GM12878 (cell line): ENCODE data around the gene TLNRD1. TPM values are rescaled to one million over a fixed set of nuclear protein-coding genes. Genes with fewer than 3 reads are reported as not detected.

ENCODE experiments used
- ATAC-seq: fragments of 200-7000 bp; cut with Tn5 transposase; 3 replicates; pipeline ENCODE4 v1.9.1; 2020; ENCODE audit warnings: mild to moderate bottlenecking, moderate library complexity
- BruUV-seq: library from RNA; stranded (reverse); fragments of 400-500 nt; replicated peaks from 2 replicates; lab custom pipeline; 2021; lab: Mats Ljungman, UMichigan
- CTCF ChIA-PET: fragments of 300-600 bp; sonication (Branson Sonifier 250); formaldehyde crosslinking; extraction: SDS; loops from one replicate; lab custom pipeline; 2021; ENCODE audit warnings: inconsistent platforms; lab: Yijun Ruan, JAX
- POLR2A ChIA-PET: fragments of 350-600 bp; formaldehyde crosslinking; extraction: SDS; loops from one replicate; lab custom pipeline; 2021; ENCODE audit warnings: inconsistent platforms; lab: Charles Lee
- RAD21 ChIA-PET: fragments of 300-600 bp; sonication (Branson Sonifier 250); formaldehyde crosslinking; loops from one replicate; lab custom pipeline; 2023; ENCODE audit warnings: antibody characterized with exemption; ENCODE audit not compliant: unreplicated experiment; lab: Charles Lee
- SMC1A ChIA-PET: fragments of 300-600 bp; sonication (Branson Sonifier 250); formaldehyde crosslinking; loops from one replicate; lab custom pipeline; 2023; ENCODE audit not compliant: unreplicated experiment, uncharacterized antibody; lab: Charles Lee
- DNase-seq: peaks from one replicate; pipeline ENCODE4 v3.0.0-alpha.2; 2011; ENCODE audit warnings: low read depth, low spot score
- FAIRE-seq: peaks from 3 replicates; lab custom pipeline; 2011; peaks lifted over from hg19 to GRCh38; lab: Jason Lieb, UNC
- H2AFZ ChIP-seq: 2 replicates; pipeline ENCODE4 v1.6.0; 2011; ENCODE audit warnings: low read depth, low read length, control low read depth; ENCODE audit not compliant: control insufficient read depth
- H3K27ac ChIP-seq: 2 replicates; pipeline ENCODE4 v1.5.1; 2011; ENCODE audit warnings: control low read depth; ENCODE audit not compliant: control insufficient read depth, insufficient read depth
- H3K27me3 ChIP-seq, 2 experiments: replicated peaks in 1 of 2; 2 replicates each; pipeline versions ENCODE4 v1.6.0 to v1.6.1; 2011; ENCODE audit warnings: low read length in 1 of 2; ENCODE audit not compliant: control insufficient read depth in 2 of 2, insufficient read depth in 2 of 2
- H3K36me3 ChIP-seq, 2 experiments: 2 replicates each; pipeline ENCODE4 v1.5.1; 2011; ENCODE audit warnings: low read length in 1 of 2; ENCODE audit not compliant: control insufficient read depth in 2 of 2, insufficient read depth in 2 of 2
- H3K4me1 ChIP-seq: 2 replicates; pipeline ENCODE4 v1.6.1; 2011; ENCODE audit warnings: mild to moderate bottlenecking, low read length, moderate library complexity, mixed read lengths; ENCODE audit not compliant: control insufficient read depth, insufficient read depth
- H3K4me2 ChIP-seq: 2 replicates; pipeline ENCODE4 v1.6.0; 2011; ENCODE audit warnings: control low read depth; ENCODE audit not compliant: control insufficient read depth, insufficient read depth
- H3K4me3 ChIP-seq: fragments of 200-600 bp; sonication (generic); 2 replicates; pipeline ENCODE4 v1.5.1; 2016
- H3K79me2 ChIP-seq: 2 replicates; pipeline ENCODE4 v1.6.0; 2011; ENCODE audit warnings: low read length; ENCODE audit not compliant: control insufficient read depth, insufficient read depth
- H3K9ac ChIP-seq: 2 replicates; pipeline ENCODE4 v1.8.0; 2011; ENCODE audit warnings: low read length, control low read depth, mixed read lengths; ENCODE audit not compliant: control insufficient read depth, insufficient read depth
- H3K9me3 ChIP-seq: replicated peaks from 3 replicates; pipeline ENCODE4 v1.5.1; 2011; ENCODE audit warnings: mild to moderate bottlenecking, low read length; ENCODE audit not compliant: control insufficient read depth, insufficient read depth
- H4K20me1 ChIP-seq: 2 replicates; pipeline ENCODE4 v1.6.0; 2011; ENCODE audit not compliant: control insufficient read depth, insufficient read depth
- ATF7 ChIP-seq: fragments of 450-650 bp; IDR thresholded peaks from 2 replicates; pipeline ENCODE4 v1.6.1; 2016; ENCODE audit warnings: low read depth, mild to moderate bottlenecking
- BACH1 ChIP-seq: fragments of 450-650 bp; IDR thresholded peaks from 2 replicates; pipeline ENCODE4 v1.6.1; 2017; ENCODE audit warnings: mild to moderate bottlenecking, borderline replicate concordance
- BMI1 ChIP-seq: fragments of 450-650 bp; IDR thresholded peaks from 2 replicates; pipeline ENCODE4 v1.6.1; 2016; ENCODE audit warnings: mild to moderate bottlenecking, moderate library complexity, borderline replicate concordance
- FOS ChIP-seq: IDR thresholded peaks from 3 replicates; pipeline ENCODE4 v1.6.1; 2011; ENCODE audit warnings: borderline replicate concordance; ENCODE audit not compliant: insufficient read length; ENCODE audit errors: extremely low read depth
- IKZF1 ChIP-seq: fragments of 450-650 bp; conservative IDR thresholded peaks from 2 replicates; pipeline ENCODE4 v1.6.1; 2017; ENCODE audit warnings: antibody characterized with exemption, mild to moderate bottlenecking
- MXI1 ChIP-seq: fragments of 150-350 bp; IDR thresholded peaks from 2 replicates; pipeline ENCODE4 v1.6.1; 2011; ENCODE audit warnings: low read depth, mild to moderate bottlenecking, inconsistent platforms, low read length, improper control_type of control experiment
- NR2F1 ChIP-seq: fragments of 450-650 bp; conservative IDR thresholded peaks from 2 replicates; pipeline ENCODE4 v1.6.1; 2017; ENCODE audit warnings: mild to moderate bottlenecking
- PBX3 ChIP-seq: IDR thresholded peaks from 2 replicates; pipeline ENCODE4 v1.6.1; 2011; ENCODE audit warnings: mild to moderate bottlenecking, low read depth, low read length, moderate library complexity; ENCODE audit not compliant: insufficient replicate concordance
- REST ChIP-seq: IDR thresholded peaks from 2 replicates; pipeline ENCODE4 v1.6.1; 2012; ENCODE audit warnings: mild to moderate bottlenecking, low read depth, low read length
- SUZ12 ChIP-seq: fragments of 200-600 bp; sonication (generic); IDR thresholded peaks from one replicate; pipeline ENCODE4 v1.6.1; 2018; ENCODE audit warnings: antibody characterized with exemption, mild to moderate bottlenecking; ENCODE audit not compliant: unreplicated experiment
- TCF12 ChIP-seq: IDR thresholded peaks from 2 replicates; pipeline ENCODE4 v1.6.1; 2011; ENCODE audit warnings: low read depth, mild to moderate bottlenecking, low read length
- ZNF217 ChIP-seq: fragments of 450-650 bp; IDR thresholded peaks from 2 replicates; pipeline ENCODE4 v1.6.1; 2017; ENCODE audit warnings: antibody characterized with exemption, mild to moderate bottlenecking
- ZNF384 ChIP-seq: IDR thresholded peaks from 2 replicates; pipeline ENCODE4 v1.6.1; 2012; ENCODE audit warnings: low read depth, mild to moderate bottlenecking, low read length, improper control_type of control experiment, borderline replicate concordance
- ZNF687 ChIP-seq: fragments of 450-650 bp; IDR thresholded peaks from 2 replicates; pipeline ENCODE4 v1.6.1; 2017; ENCODE audit warnings: mild to moderate bottlenecking, moderate library complexity
- WGBS: methylation state at CpG from one replicate; pipeline ENCODE4 v1.1.6; 2016; ENCODE audit warnings: low lambda C conversion rate; ENCODE audit not compliant: insufficient replicate concordance, insufficient coverage; ENCODE audit errors: missing lambda C conversion rate; 5-methylcytosine and 5-hydroxymethylcytosine counted together
- in situ Hi-C: fragments of 300-500 bp; cut with MboI; formaldehyde crosslinking; loops from 9 replicates; pipeline ENCODE4 v1.14.3; 2018; ENCODE audit warnings: mixed read lengths
- intact Hi-C: fragments of 100-400 bp; cut with micrococcal nuclease; formaldehyde crosslinking; loops from one replicate; pipeline ENCODE4 v1.14.2; 2022; ENCODE audit not compliant: unreplicated experiment
- polyA plus RNA-seq, 11 experiments: library from polyadenylated mRNA; depleted of rRNA in 4 of 11; unstranded in 6 of 11; stranded (reverse) in 5 of 11; fragments of >200 nt; fragmentation: Nextera tagmentation in 4 of 11; fragmentation: Illumina TruSeq in 1 of 11; extraction: Ambion mirVana in 4 of 11; extraction: Trizol in 1 of 11; gene quantifications; 1 replicate in 1 of 11; 2 replicates in 10 of 11; pipeline versions ENCODE4 v1.2.1 to v1.2.3, GENCODE V29; 2011 to 2016; ENCODE audit warnings: inconsistent platforms in 2 of 11, missing spikeins in 2 of 11, low read depth in 1 of 11
- total RNA-seq, 4 experiments: library from RNA; depleted of rRNA in 3 of 4; stranded (reverse); fragments of >200 nt in 3 of 4; fragmentation: Illumina TruSeq in 1 of 4; extraction: Trizol in 1 of 4; gene quantifications; 2 replicates each; pipeline versions ENCODE4 v1.2.1 to v1.2.3, GENCODE V29; 2013 to 2021

Gene TLNRD1
- total and polyA plus RNA-seq, 10 of the 15 experiments (the other 5 are each of a cell fraction or from before 2014, with no cell fraction given) = 2.5 to 44.8 (median 9.1) TPM

- no TSS peak for BruUV-seq
- TF ChIP-seq FOS (no peak), SUZ12 (no peak), IKZF1 (no peak), PBX3 (no peak), BMI1 (no peak), TCF12 (no peak), ZNF384 (no peak), BACH1 (no peak), REST (no peak), MXI1 (no peak), ZNF217 (no peak), ATF7 (no peak), ZNF687 (no peak), NR2F1 (no peak)
Measured at GRCh38 chr15:80967991-80968510, 32.7 kb upstream of the TLNRD1 start.

More at GRCh38 chr15:80967991-80968510, 32.7 kb upstream of the TLNRD1 start:
- Histone ChIP-seq H3K36me3 (no peaks in the 10 kb centered on the region; a peak in 1 of 4 replicates), H3K4me1 (no peaks in the 10 kb centered on the region), H2AFZ (no peak overlapping the region), H3K79me2 (no peaks in the 10 kb centered on the region), H3K27ac (no peak overlapping the region), H3K27me3 (no peaks in the 10 kb centered on the region), H4K20me1 (no peaks in the 10 kb centered on the region), H3K9ac (no peak overlapping the region), H3K9me3 (no peaks in the 10 kb centered on the region), H3K4me2 (no peak overlapping the region), H3K4me3 (no peak overlapping the region)
- WGBS = 98% methylated on average over 4 of the region's 4 CpGs
- intact Hi-C loops (no loop called here), in situ Hi-C loops (no loop called here)
- ChIA-PET RAD21 (interaction anchor here (1.0 to 3.8 kb wide), 6 partner anchors 12 to 348 kb away, joined by 3 to 23 read pairs (median 6); partner anchors contain the start of gene CEMIP), SMC1A (interaction anchor here (0.6 to 4.3 kb wide), 8 partner anchors 13 to 512 kb away, joined by 3 to 18 read pairs (median 4); no protein-coding TSS in a partner anchor), CTCF (interaction anchor here (0.6 to 4.4 kb wide), 14 partner anchors 8 to 545 kb away, joined by 3 to 39 read pairs (median 4); no protein-coding TSS in a partner anchor), POLR2A (no interaction called here)
- DNase-seq (no peak), FAIRE-seq (no peak), ATAC-seq (no peak)
